DOHH2 (cell line): ENCODE data around the gene ZNF81.

Experiments
- H3F3A ChIP-seq: fragments of 200-600 bp; sonication (generic), shearing (Covaris generic); 2 replicates; pipeline ENCODE4 v1.6.0; 2016; ENCODE audit warnings: antibody characterized with exemption, mild to moderate bottlenecking; ENCODE audit not compliant: control insufficient read depth, insufficient read depth
- H3K27ac ChIP-seq: fragments of 200-600 bp; sonication (generic); 2 replicates; pipeline ENCODE4 v1.5.1; 2014; ENCODE audit warnings: low read depth, mild to moderate bottlenecking, low read length, moderate library complexity
- H3K27me3 ChIP-seq: fragments of 200-600 bp; sonication (generic); 2 replicates; pipeline ENCODE4 v1.6.1; 2014; ENCODE audit warnings: mild to moderate bottlenecking, low read length, mixed read lengths; ENCODE audit not compliant: control insufficient read depth
- H3K36me3 ChIP-seq: fragments of 200-600 bp; sonication (generic); 2 replicates; pipeline ENCODE4 v1.6.1; 2014; ENCODE audit warnings: mild to moderate bottlenecking, low read length, moderate library complexity, mixed read lengths; ENCODE audit not compliant: control insufficient read depth
- H3K4me1 ChIP-seq: fragments of 200-600 bp; sonication (generic); 2 replicates; pipeline ENCODE4 v1.6.1; 2014; ENCODE audit warnings: mild to moderate bottlenecking, low read length, mixed read lengths; ENCODE audit not compliant: control insufficient read depth
- H3K4me2 ChIP-seq: fragments of 200-600 bp; sonication (generic); 2 replicates; pipeline ENCODE4 v1.6.0; 2014; ENCODE audit warnings: mild to moderate bottlenecking, low read length, moderate library complexity
- H3K4me3 ChIP-seq: fragments of 200-600 bp; sonication (generic); 2 replicates; pipeline ENCODE4 v1.5.1; 2014; ENCODE audit warnings: mild to moderate bottlenecking, low read length, mixed read lengths
- H3K79me2 ChIP-seq: fragments of 200-600 bp; sonication (generic); 2 replicates; pipeline ENCODE4 v1.6.1; 2014; ENCODE audit warnings: mild to moderate bottlenecking, low read length, mixed read lengths; ENCODE audit not compliant: control insufficient read depth
- H3K9me2 ChIP-seq: fragments of 200-600 bp; sonication (generic); replicated peaks from 2 replicates; pipeline ENCODE4 v1.6.1; 2014; ENCODE audit warnings: mild to moderate bottlenecking, low read length, mixed read lengths; ENCODE audit not compliant: control insufficient read depth
- H3K9me3 ChIP-seq: fragments of 200-600 bp; sonication (generic); 2 replicates; pipeline ENCODE4 v1.6.1; 2014; ENCODE audit warnings: antibody characterized with exemption, low read length, mixed read lengths; ENCODE audit not compliant: control insufficient read depth, insufficient read depth
- H4K20me1 ChIP-seq: fragments of 200-600 bp; sonication (generic); 2 replicates; pipeline ENCODE4 v1.6.0; 2014; ENCODE audit warnings: low read depth, mild to moderate bottlenecking, antibody characterized with exemption, low read length, moderate library complexity; ENCODE audit not compliant: control insufficient read depth, insufficient read depth
- EZH2phosphoT487 ChIP-seq: fragments of 200-600 bp; sonication (generic); IDR thresholded peaks from 2 replicates; pipeline ENCODE4 v1.6.1; 2017; ENCODE audit warnings: borderline replicate concordance, mild to moderate bottlenecking, antibody characterized with exemption, low read length, moderate library complexity, mixed read lengths
- TF ChIP-seq, protein P1 (sequence below): fragments of 200-600 bp; sonication (generic); IDR thresholded peaks from one replicate; pipeline ENCODE4 v1.5.1; 2014; ENCODE audit warnings: antibody characterized with exemption, mild to moderate bottlenecking, low read depth, low read length; ENCODE audit not compliant: poor library complexity, severe bottlenecking

Gene ZNF81

DNA sequence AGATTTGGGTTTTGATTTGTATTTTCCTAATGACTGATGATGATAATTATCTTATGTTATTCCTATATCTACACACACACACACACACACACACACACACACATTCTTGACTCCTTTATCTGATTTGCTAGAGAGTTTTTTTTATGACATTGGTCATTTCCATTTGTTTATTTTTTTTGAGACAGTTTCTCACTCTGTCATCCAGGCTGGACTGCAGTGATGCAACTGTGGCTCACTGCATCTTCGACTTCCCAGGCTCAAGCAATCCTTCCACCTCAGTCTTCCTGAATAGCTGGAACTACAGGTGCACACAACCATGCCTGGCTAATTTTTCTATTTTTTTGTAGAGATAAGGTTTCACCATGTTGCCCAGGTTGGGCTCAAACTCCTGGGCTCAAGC, 6.7 kb downstream of the ZNF81 start:
- no peaks in the 10 kb centered on the region for H3K9me3 ChIP-seq
- peaks cover 5% of the 10 kb centered on the region; the same call in 1 of the 2 replicates for H3K36me3 ChIP-seq
- peaks cover 5% of the 10 kb centered on the region for H3K4me1 ChIP-seq
- no peak overlapping the region for H3K27ac ChIP-seq
- no peak for TF ChIP-seq EZH2phosphoT487
- TF ChIP-seq, protein P1, sequence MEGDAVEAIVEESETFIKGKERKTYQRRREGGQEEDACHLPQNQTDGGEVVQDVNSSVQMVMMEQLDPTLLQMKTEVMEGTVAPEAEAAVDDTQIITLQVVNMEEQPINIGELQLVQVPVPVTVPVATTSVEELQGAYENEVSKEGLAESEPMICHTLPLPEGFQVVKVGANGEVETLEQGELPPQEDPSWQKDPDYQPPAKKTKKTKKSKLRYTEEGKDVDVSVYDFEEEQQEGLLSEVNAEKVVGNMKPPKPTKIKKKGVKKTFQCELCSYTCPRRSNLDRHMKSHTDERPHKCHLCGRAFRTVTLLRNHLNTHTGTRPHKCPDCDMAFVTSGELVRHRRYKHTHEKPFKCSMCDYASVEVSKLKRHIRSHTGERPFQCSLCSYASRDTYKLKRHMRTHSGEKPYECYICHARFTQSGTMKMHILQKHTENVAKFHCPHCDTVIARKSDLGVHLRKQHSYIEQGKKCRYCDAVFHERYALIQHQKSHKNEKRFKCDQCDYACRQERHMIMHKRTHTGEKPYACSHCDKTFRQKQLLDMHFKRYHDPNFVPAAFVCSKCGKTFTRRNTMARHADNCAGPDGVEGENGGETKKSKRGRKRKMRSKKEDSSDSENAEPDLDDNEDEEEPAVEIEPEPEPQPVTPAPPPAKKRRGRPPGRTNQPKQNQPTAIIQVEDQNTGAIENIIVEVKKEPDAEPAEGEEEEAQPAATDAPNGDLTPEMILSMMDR = no peak
- no peaks in the 10 kb centered on the region for H4K20me1 ChIP-seq
- no peaks in the 10 kb centered on the region for H3K9me2 ChIP-seq
- no peaks in the 10 kb centered on the region for H3K27me3 ChIP-seq
- H3K4me3 ChIP-seq = no peak overlapping the region
- no peaks in the 10 kb centered on the region for H3F3A ChIP-seq
- H3K4me2 ChIP-seq = no peak overlapping the region
- H3K79me2 ChIP-seq = peaks cover 8% of the 10 kb centered on the region

DNA sequence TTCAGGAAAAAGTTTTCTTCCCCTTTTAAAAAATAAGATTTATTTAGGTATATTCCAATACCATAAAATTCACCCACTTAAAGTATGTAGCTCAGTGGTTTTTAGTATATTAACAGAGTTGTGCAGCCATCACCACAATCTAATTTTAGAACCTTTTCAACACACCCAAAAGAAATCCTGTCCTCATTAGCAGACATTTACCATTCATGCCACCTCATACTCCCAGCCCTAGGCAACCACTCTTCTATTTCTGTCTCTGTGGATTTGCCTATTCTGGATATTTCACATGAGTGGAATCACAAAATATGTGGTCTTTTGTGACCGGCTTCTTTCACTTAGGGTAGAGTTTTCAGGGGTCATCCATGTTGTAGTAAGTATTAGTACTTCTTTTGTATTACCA, 7.4 kb downstream of the ZNF81 start:
- peaks cover 5% of the 10 kb centered on the region; the same call in 1 of the 2 replicates for H3K36me3 ChIP-seq
- H3F3A ChIP-seq = no peaks in the 10 kb centered on the region
- H3K4me1 ChIP-seq = peaks cover under 1% of the 10 kb centered on the region; the same call in 1 of the 2 replicates
- H3K4me3 ChIP-seq = no peak overlapping the region
- TF ChIP-seq EZH2phosphoT487 = no peak
- TF ChIP-seq, protein P1 = no peak
- H4K20me1 ChIP-seq = no peaks in the 10 kb centered on the region
- no peaks in the 10 kb centered on the region for H3K9me3 ChIP-seq
- no peaks in the 10 kb centered on the region for H3K9me2 ChIP-seq
- H3K27me3 ChIP-seq = no peaks in the 10 kb centered on the region
- H3K4me2 ChIP-seq = no peak overlapping the region
- H3K79me2 ChIP-seq = peaks cover 3% of the 10 kb centered on the region; the same call in 1 of the 2 replicates
- no peak overlapping the region for H3K27ac ChIP-seq

DNA sequence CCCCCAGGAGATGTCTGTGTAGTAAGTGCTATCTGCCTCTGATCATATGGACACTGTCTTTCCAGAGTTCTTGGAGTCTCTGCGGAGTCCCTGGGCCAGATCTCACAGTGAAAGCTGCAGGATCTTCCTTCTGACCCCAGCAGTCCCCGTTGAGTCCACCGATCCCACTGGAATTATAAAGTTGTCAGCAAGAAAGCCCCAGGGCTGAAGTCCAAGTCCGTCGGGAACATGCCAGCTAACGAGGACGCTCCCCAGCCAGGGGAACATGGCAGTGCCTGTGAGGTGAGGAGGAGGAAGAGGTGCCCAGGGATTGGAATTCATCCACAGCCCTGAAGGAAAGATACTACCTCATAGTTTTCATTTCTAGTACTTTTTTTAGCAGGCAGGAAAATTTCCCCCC, 9.3 kb downstream of the ZNF81 start:
- no peaks in the 10 kb centered on the region for H4K20me1 ChIP-seq
- no peaks in the 10 kb centered on the region for H3K27me3 ChIP-seq
- H3K79me2 ChIP-seq = peaks cover 3% of the 10 kb centered on the region; the same call in 1 of the 2 replicates
- H3K27ac ChIP-seq = no peak overlapping the region
- no peak overlapping the region for H3K4me2 ChIP-seq
- H3K9me2 ChIP-seq = no peaks in the 10 kb centered on the region
- no peaks in the 10 kb centered on the region for H3K9me3 ChIP-seq
- H3K4me1 ChIP-seq = peaks cover 10% of the 10 kb centered on the region
- peaks cover 8% of the 10 kb centered on the region; the same call in 1 of the 2 replicates for H3K36me3 ChIP-seq
- no peak overlapping the region for H3K4me3 ChIP-seq
- no peak for TF ChIP-seq EZH2phosphoT487
- TF ChIP-seq, protein P1 = no peak
- H3F3A ChIP-seq = no peaks in the 10 kb centered on the region
